K562 (cell line): ENCODE results near the gene MGP. TPM values are rescaled to one million over a fixed set of nuclear protein-coding genes. Genes with fewer than 3 reads are reported as not detected.

ENCODE experiments used
- ARID1B ChIP-seq: fragments of 450-650 bp; IDR thresholded peaks from 2 replicates; pipeline ENCODE4 v1.6.1; 2016; ENCODE audit warnings: antibody characterized with exemption, mild to moderate bottlenecking, inconsistent platforms
- ATF1 ChIP-seq, 2 experiments: fragments of 450-650 bp in 1 of 2; IDR thresholded peaks; 2 replicates each; pipeline ENCODE4 v1.6.1; 2016; ENCODE audit warnings: missing compliant biosample characterization in 1 of 2, missing genetic modification characterization in 1 of 2
- CBX1 ChIP-seq: sonication (generic); IDR thresholded peaks from 2 replicates; pipeline ENCODE4 v1.6.1; 2016; ENCODE audit warnings: antibody characterized with exemption, low read depth, mild to moderate bottlenecking
- FOSL1 ChIP-seq: fragments of 200-800 bp; sonication (Bioruptor generic); conservative IDR thresholded peaks from 2 replicates; pipeline ENCODE4 v1.6.1; 2016; ENCODE audit warnings: missing genetic modification characterization, missing compliant biosample characterization
- FOXM1 ChIP-seq, 2 experiments: fragments of 450-650 bp in 1 of 2; sonication (generic) in 1 of 2; formaldehyde crosslinking in 1 of 2; IDR thresholded peaks; 2 replicates each; pipeline versions ENCODE4 v1.6.1 to v1.9.0; 2017 to 2022; ENCODE audit warnings: low read depth in 2 of 2, mild to moderate bottlenecking in 2 of 2, missing genetic modification reagents in 1 of 2, moderate library complexity in 1 of 2
- IRF1 ChIP-seq: sonication (generic); formaldehyde crosslinking; IDR thresholded peaks from 2 replicates; pipeline ENCODE4 v1.8.0; 2022; ENCODE audit warnings: missing genetic modification reagents, mild to moderate bottlenecking, borderline replicate concordance
- KDM5B ChIP-seq: fragments of 200-600 bp; sonication (generic); IDR thresholded peaks from 2 replicates; pipeline ENCODE4 v1.6.1; 2012; ENCODE audit warnings: low read depth, mild to moderate bottlenecking, moderate library complexity, low read length, control low read depth, inconsistent platforms; ENCODE audit not compliant: insufficient replicate concordance
- KLF16 ChIP-seq: IDR thresholded peaks from 2 replicates; pipeline ENCODE4 v1.6.1; 2016; ENCODE audit warnings: antibody characterized with exemption
- NR3C1 ChIP-seq: sonication (generic); formaldehyde crosslinking; IDR thresholded peaks from 2 replicates; pipeline ENCODE4 v1.8.1; 2022; ENCODE audit warnings: missing genetic modification reagents
- PHF21A ChIP-seq: fragments of 450-650 bp; IDR thresholded peaks from 2 replicates; pipeline ENCODE4 v1.6.1; 2017; ENCODE audit warnings: low read depth, borderline replicate concordance
- POLR2B ChIP-seq: fragments of 450-650 bp; IDR thresholded peaks from 2 replicates; pipeline ENCODE4 v1.6.1; 2018; ENCODE audit warnings: low read depth; ENCODE audit not compliant: partially characterized antibody
- SMC3 ChIP-seq: conservative IDR thresholded peaks from 2 replicates; pipeline ENCODE4 v1.6.1; 2011; ENCODE audit warnings: low read depth, low read length, improper control_type of control experiment; ENCODE audit not compliant: insufficient read depth
- SOX6 ChIP-seq: fragments of 450-650 bp; IDR thresholded peaks from 2 replicates; pipeline ENCODE4 v1.6.1; 2014; ENCODE audit warnings: mild to moderate bottlenecking
- U2AF2 ChIP-seq: fragments of 200-400 bp; formaldehyde crosslinking; optimal IDR thresholded peaks from 2 replicates; pipeline ENCODE3; 2017; ENCODE audit warnings: low read depth, mild to moderate bottlenecking, low read length
- ZNF253 ChIP-seq: fragments of 250-450 bp; sonication (Bioruptor Pico); conservative IDR thresholded peaks from 2 replicates; pipeline ENCODE4 v1.6.1; 2021; ENCODE audit warnings: mild to moderate bottlenecking
- ZNF316 ChIP-seq: fragments of 450-650 bp; IDR thresholded peaks from 2 replicates; pipeline ENCODE4 v1.6.1; 2016
- ZNF444 ChIP-seq: fragments of 250-450 bp; sonication (Bioruptor Pico); IDR thresholded peaks from 2 replicates; pipeline ENCODE4 v1.4.0; 2020; ENCODE audit warnings: mild to moderate bottlenecking, moderate library complexity
- ZNF551 ChIP-seq: fragments of 250-450 bp; sonication (Bioruptor Pico); IDR thresholded peaks from 2 replicates; pipeline ENCODE4 v1.5.0; 2021; ENCODE audit warnings: mild to moderate bottlenecking, moderate library complexity
- polyA plus RNA-seq, 8 experiments: library from polyadenylated mRNA; depleted of rRNA in 4 of 8; stranded (reverse) in 5 of 8; unstranded in 3 of 8; fragments of >200 nt; fragmentation: Nextera tagmentation in 2 of 8; fragmentation: Illumina TruSeq in 1 of 8; extraction: Ambion mirVana in 2 of 8; extraction: Trizol in 1 of 8; gene quantifications; 2 replicates each; pipeline versions ENCODE4 v1.2.1 to v1.2.3, GENCODE V29; 2011 to 2014; ENCODE audit warnings: inconsistent platforms in 1 of 8, missing spikeins in 1 of 8
- total RNA-seq, 7 experiments: library from RNA; depleted of rRNA in 6 of 7; stranded (reverse); fragments of >200 nt in 6 of 7; fragmentation: Illumina TruSeq in 2 of 7; extraction: Trizol in 2 of 7; gene quantifications; 2 replicates each; pipeline versions ENCODE4 v1.2.1 to v1.2.3, GENCODE V29; 2011 to 2021; ENCODE audit warnings: low replicate concordance in 1 of 7

Gene MGP
- total and polyA plus RNA-seq, 9 of the 15 experiments (the other 6 are each of a cell fraction or from before 2014, with no cell fraction given) = 1.2 TPM; not detected in 8

- TF ChIP-seq CBX1 = no peak
- no peak for TF ChIP-seq PHF21A
- TF ChIP-seq ATF1 (CRISPR knock-in tag; IDR thresholded peaks at IDR 0.05) = no peak
- TF ChIP-seq ATF1 (tag; IDR thresholded peaks at IDR 0.05) = no peak
- peak; percentile 26; the same call in 1 of the 2 replicates for TF ChIP-seq ZNF316
- TF ChIP-seq POLR2B = no peak
- no peak for TF ChIP-seq IRF1 (CRISPR knock-in tag)
- TF ChIP-seq SMC3 = no peak
- no peak for TF ChIP-seq ZNF253 (CRISPR knock-in tag)
- no peak; the same call in 1 of the 2 replicates for TF ChIP-seq SOX6
- no peak for TF ChIP-seq ZNF551
- TF ChIP-seq KLF16 = peak; percentile 51; the same call in 1 of the 2 replicates
- TF ChIP-seq FOXM1 (IDR thresholded peaks at IDR 0.05; ENCODE audit: low read depth) = peak; percentile 18; the same call in 1 of the 2 replicates
- no peak for TF ChIP-seq FOXM1 (CRISPR knock-in tag; IDR thresholded peaks at IDR 0.05; ENCODE audit: low read depth)
- peak; percentile 79 for TF ChIP-seq FOSL1 (tag)
- no peak for TF ChIP-seq ZNF444 (CRISPR knock-in tag)
- TF ChIP-seq ARID1B = peak; percentile 75
- TF ChIP-seq U2AF2 = no peak
- no peak for TF ChIP-seq KDM5B
- no peak for TF ChIP-seq NR3C1 (CRISPR knock-in tag)
Observed at GRCh38 chr12:14896521-14897169, 11.0 kb upstream of the MGP start (continued).
